ENCODE data around the gene ZNF148.
"Not testable (repeated sequence)": the region's sequence is repeated elsewhere in the genome, so short reads cannot be mapped to it uniquely, and the experiment has no call there.

ZNF148 gene

GRCh38 chr3:125374996-125375941 is at the start of gene ZNF148:
Gene ZNF148 (minus strand): TSS chr3:125375325. CDS start chr3:125313640, 61,685 bp downstream.
- peak; percentile 95 for DNase-seq

- no peak for DNase-seq
Measured at GRCh38 chr3:125418306-125418705, 43.2 kb upstream of the ZNF148 start.

GRCh38 chr3:125416235-125416634 is 41.1 kb upstream of the ZNF148 start:
- no peak for DNase-seq

- no peak for DNase-seq
Measured at GRCh38 chr3:125414669-125415068, 39.5 kb upstream of the ZNF148 start.

- DNase-seq: no peak
Measured at GRCh38 chr3:125410922-125411321, 35.8 kb upstream of the ZNF148 start.

- no peak for DNase-seq
Measured at GRCh38 chr3:125406070-125406469, 30.9 kb upstream of the ZNF148 start.

GRCh38 chr3:125405515-125405914 is 30.4 kb upstream of the ZNF148 start:
- not testable (repeated sequence) for DNase-seq

GRCh38 chr3:125403789-125404188 is 28.7 kb upstream of the ZNF148 start:
- DNase-seq: no peak

GRCh38 chr3:125402639-125403038 is 27.5 kb upstream of the ZNF148 start:
- DNase-seq: no peak

- DNase-seq: no peak
Measured at GRCh38 chr3:125401402-125401801, 26.3 kb upstream of the ZNF148 start.

- no peak for DNase-seq
Measured at GRCh38 chr3:125398952-125399351, 23.8 kb upstream of the ZNF148 start.

- no peak for DNase-seq
Measured at GRCh38 chr3:125395091-125395490, 20.0 kb upstream of the ZNF148 start.

GRCh38 chr3:125394406-125394805 is 19.3 kb upstream of the ZNF148 start:
- peak; percentile 34 for DNase-seq

- no peak for DNase-seq
Measured at GRCh38 chr3:125389282-125389681, 14.2 kb upstream of the ZNF148 start.

GRCh38 chr3:125388369-125388768 is 13.2 kb upstream of the ZNF148 start:
- not testable (repeated sequence) for DNase-seq

GRCh38 chr3:125386811-125387210 is 11.7 kb upstream of the ZNF148 start:
- no peak for DNase-seq

- no peak for DNase-seq
Measured at GRCh38 chr3:125383744-125384143, 8.6 kb upstream of the ZNF148 start.

GRCh38 chr3:125382298-125382697 is 7.2 kb upstream of the ZNF148 start:
- no peak for DNase-seq

GRCh38 chr3:125381743-125382142 is 6.6 kb upstream of the ZNF148 start:
- DNase-seq: no peak

GRCh38 chr3:125381314-125381713 is 6.2 kb upstream of the ZNF148 start:
- DNase-seq: no peak

GRCh38 chr3:125379483-125379882 is 4.4 kb upstream of the ZNF148 start:
- no peak for DNase-seq

GRCh38 chr3:125378762-125379161 is 3.6 kb upstream of the ZNF148 start:
- DNase-seq: no peak

GRCh38 chr3:125375950-125376679 is 990 bp upstream of the ZNF148 start:
- no peak for DNase-seq

GRCh38 chr3:125374501-125374995 is 577 bp downstream of the ZNF148 start:
- DNase-seq: no peak

Measured in femur (tissue), 1 donor.